Vagina (tissue), 2 donors: ENCODE results near the gene DNAH8. TPM values are rescaled to one million over a fixed set of nuclear protein-coding genes. Genes with fewer than 3 reads are reported as not detected.

Experiments used
- DNase-seq, 2 donors: peaks; one replicate each; pipeline ENCODE4 v3.0.0-alpha.2; 2017; ENCODE audit errors: extremely low spot score in 2 of 2
- H3K27ac ChIP-seq: fragments of 200-600 bp; sonication (generic); one replicate; pipeline ENCODE4 v1.5.1; 2019
- H3K27me3 ChIP-seq: fragments of 200-600 bp; sonication (generic); one replicate; pipeline ENCODE4 v1.5.1; 2019
- H3K36me3 ChIP-seq, 2 donors: fragments of 200-600 bp; sonication (generic); one replicate each; pipeline ENCODE4 v1.5.1; 2017 to 2019
- H3K4me1 ChIP-seq: fragments of 200-600 bp; sonication (generic); one replicate; pipeline ENCODE4 v1.5.1; 2019
- H3K4me3 ChIP-seq, 2 donors: fragments of 200-600 bp; sonication (generic); 1 replicate in 1 of 2; 2 replicates in 1 of 2; pipeline ENCODE4 v1.5.1; 2016 to 2019
- H3K9me3 ChIP-seq: fragments of 200-600 bp; sonication (generic); one replicate; pipeline ENCODE4 v1.5.1; 2019
- CTCF ChIP-seq, 3 experiments: fragments of 450-650 bp in 2 of 3; fragments of 200-600 bp in 1 of 3; sonication (generic) in 1 of 3; IDR thresholded peaks; one replicate each; pipeline ENCODE4 v1.5.1; 2017 to 2019; ENCODE audit warnings: antibody characterized with exemption in 3 of 3, mild to moderate bottlenecking in 2 of 3, moderate library complexity in 2 of 3
- POLR2A ChIP-seq, 2 donors: fragments of 450-650 bp; IDR thresholded peaks; one replicate each; pipeline ENCODE4 v1.6.1; 2017; ENCODE audit warnings: antibody characterized with exemption in 2 of 2, mild to moderate bottlenecking in 2 of 2, moderate library complexity in 2 of 2
- POLR2AphosphoS5 ChIP-seq, 2 donors: sonication (generic); formaldehyde crosslinking; IDR thresholded peaks; one replicate each; pipeline ENCODE4 v1.9.0; 2017; ENCODE audit warnings: antibody characterized with exemption in 2 of 2, mild to moderate bottlenecking in 2 of 2, low read depth in 1 of 2; ENCODE audit not compliant: insufficient read depth in 1 of 2
- intact Hi-C: fragments of 100-400 bp; cut with DNase I; formaldehyde crosslinking; loops from one replicate; pipeline ENCODE4 v1.15.1; 2023
- total RNA-seq: library from RNA; depleted of rRNA; stranded (reverse); fragments of >200 nt; gene quantifications from one replicate; pipeline ENCODE4 v1.2.3, GENCODE V29; 2016

DNAH8 gene
- total RNA-seq, 1 donor from 2014 or later: not detected

DNA sequence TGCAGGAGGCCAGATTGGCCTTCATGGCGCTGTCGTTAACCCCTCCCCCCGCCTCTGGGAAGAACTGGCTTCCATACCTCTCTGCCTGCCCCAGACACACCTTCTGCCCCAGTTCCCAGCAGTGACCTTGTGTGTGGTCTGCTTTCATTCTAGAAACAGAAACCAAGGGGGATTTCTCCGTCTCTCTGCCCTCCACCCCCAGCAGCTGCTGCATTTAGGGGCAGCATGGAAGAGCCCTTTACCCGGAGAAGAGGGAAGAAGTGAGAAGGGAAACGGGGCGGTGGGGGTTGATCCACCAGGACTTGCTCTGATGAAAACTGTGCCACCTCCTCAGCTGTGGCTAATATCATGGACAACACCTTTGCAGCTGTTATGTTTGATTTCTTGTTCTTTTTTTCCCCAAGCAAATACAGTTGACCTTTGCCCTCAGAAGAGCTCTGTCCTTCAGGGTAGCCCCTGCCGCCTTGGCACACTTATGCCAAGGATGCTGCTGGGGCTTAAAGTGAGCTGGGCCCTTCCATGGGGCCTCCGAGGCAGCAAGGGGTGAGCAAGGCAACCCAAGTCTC, 339.5 kb downstream of the DNAH8 start:
- DNase-seq: no peak
- Histone ChIP-seq H3K27ac (no peak overlapping the region), H3K9me3 (no peaks in the 10 kb centered on the region), H3K4me3 (no peak overlapping the region), H3K27me3 (no peaks in the 10 kb centered on the region), H3K4me1 (no peaks in the 10 kb centered on the region), H3K36me3 (no peaks in the 10 kb centered on the region)
- intact Hi-C loops: no loop called here
- TF ChIP-seq CTCF (IDR thresholded peaks at IDR 0.05): no peak
- no peak for TF ChIP-seq POLR2AphosphoS5 (IDR thresholded peaks at IDR 0.05; ENCODE audit: insufficient read depth in 1 of 2, low read depth in 1 of 2)
- no peak for TF ChIP-seq POLR2A (IDR thresholded peaks at IDR 0.05)

DNA sequence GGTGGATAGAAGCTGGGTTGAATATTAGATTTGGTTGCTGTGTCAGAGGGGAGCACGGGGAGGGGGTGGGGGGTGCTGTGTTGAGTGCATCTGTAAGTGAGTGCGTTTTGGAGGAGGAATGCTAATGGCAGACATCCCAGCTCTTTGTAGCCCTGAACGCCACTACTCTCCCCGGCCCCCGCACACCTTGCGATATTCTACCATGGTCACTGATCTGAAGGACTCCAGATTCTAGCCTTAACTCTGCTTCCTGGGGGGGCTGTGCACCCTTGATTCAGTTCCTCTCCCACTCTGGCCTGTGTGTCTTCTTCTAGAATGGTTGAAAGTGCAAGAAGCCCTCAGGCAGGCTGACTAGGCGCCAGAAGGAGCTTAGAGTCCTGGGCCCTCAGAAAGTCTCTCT, 340.6 kb downstream of the DNAH8 start:
- TF ChIP-seq CTCF (IDR thresholded peaks at IDR 0.05) (no peak), POLR2A (IDR thresholded peaks at IDR 0.05) (no peak), POLR2AphosphoS5 (IDR thresholded peaks at IDR 0.05; ENCODE audit: insufficient read depth in 1 of 2, low read depth in 1 of 2) (no peak)
- DNase-seq: no peak
- no peaks in the 10 kb centered on the region for H3K27me3 ChIP-seq
- H3K4me1 ChIP-seq: no peaks in the 10 kb centered on the region
- intact Hi-C loops: no loop called here
- H3K27ac ChIP-seq: no peak overlapping the region
- H3K9me3 ChIP-seq: no peaks in the 10 kb centered on the region
- H3K4me3 ChIP-seq: no peak overlapping the region
- no peaks in the 10 kb centered on the region for H3K36me3 ChIP-seq

DNA sequence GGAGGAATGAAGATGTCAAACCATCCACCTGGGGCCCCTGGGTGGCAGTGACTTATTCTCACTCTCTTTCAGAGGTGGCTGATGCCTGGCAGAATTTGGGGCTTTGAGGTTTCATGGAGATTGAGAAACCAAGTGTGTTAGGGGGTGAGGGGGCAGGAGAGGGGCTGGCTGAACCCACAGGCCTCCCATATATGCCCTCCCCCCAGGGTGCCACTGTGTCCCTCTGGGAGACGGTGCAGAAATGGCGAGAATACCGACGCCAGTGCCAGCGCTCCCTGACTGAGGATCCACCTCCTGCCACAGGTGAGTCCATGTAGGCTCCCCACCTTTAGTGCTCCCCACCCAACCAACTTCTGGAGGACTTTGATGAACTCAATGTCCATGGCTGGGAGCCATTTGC, 341.1 kb downstream of the DNAH8 start:
- Histone ChIP-seq H3K27me3 (no peaks in the 10 kb centered on the region), H3K36me3 (no peaks in the 10 kb centered on the region), H3K4me1 (no peaks in the 10 kb centered on the region), H3K4me3 (no peak overlapping the region), H3K27ac (no peak overlapping the region), H3K9me3 (no peaks in the 10 kb centered on the region)
- no peak for DNase-seq
- TF ChIP-seq CTCF (IDR thresholded peaks at IDR 0.05) (no peak), POLR2AphosphoS5 (IDR thresholded peaks at IDR 0.05; ENCODE audit: insufficient read depth in 1 of 2, low read depth in 1 of 2) (no peak), POLR2A (IDR thresholded peaks at IDR 0.05) (no peak)
- intact Hi-C loops: no loop called here

GRCh38 chr6:39056681-39057080, 341.6 kb downstream of the DNAH8 start:
- no peak for DNase-seq
- TF ChIP-seq POLR2A (IDR thresholded peaks at IDR 0.05) (no peak), POLR2AphosphoS5 (IDR thresholded peaks at IDR 0.05; ENCODE audit: insufficient read depth in 1 of 2, low read depth in 1 of 2) (no peak), CTCF (IDR thresholded peaks at IDR 0.05) (no peak)
- Histone ChIP-seq H3K9me3 (no peaks in the 10 kb centered on the region), H3K27ac (no peak overlapping the region), H3K4me1 (no peaks in the 10 kb centered on the region), H3K36me3 (no peaks in the 10 kb centered on the region), H3K4me3 (no peak overlapping the region), H3K27me3 (no peaks in the 10 kb centered on the region)
- intact Hi-C loops: no loop called here

DNA sequence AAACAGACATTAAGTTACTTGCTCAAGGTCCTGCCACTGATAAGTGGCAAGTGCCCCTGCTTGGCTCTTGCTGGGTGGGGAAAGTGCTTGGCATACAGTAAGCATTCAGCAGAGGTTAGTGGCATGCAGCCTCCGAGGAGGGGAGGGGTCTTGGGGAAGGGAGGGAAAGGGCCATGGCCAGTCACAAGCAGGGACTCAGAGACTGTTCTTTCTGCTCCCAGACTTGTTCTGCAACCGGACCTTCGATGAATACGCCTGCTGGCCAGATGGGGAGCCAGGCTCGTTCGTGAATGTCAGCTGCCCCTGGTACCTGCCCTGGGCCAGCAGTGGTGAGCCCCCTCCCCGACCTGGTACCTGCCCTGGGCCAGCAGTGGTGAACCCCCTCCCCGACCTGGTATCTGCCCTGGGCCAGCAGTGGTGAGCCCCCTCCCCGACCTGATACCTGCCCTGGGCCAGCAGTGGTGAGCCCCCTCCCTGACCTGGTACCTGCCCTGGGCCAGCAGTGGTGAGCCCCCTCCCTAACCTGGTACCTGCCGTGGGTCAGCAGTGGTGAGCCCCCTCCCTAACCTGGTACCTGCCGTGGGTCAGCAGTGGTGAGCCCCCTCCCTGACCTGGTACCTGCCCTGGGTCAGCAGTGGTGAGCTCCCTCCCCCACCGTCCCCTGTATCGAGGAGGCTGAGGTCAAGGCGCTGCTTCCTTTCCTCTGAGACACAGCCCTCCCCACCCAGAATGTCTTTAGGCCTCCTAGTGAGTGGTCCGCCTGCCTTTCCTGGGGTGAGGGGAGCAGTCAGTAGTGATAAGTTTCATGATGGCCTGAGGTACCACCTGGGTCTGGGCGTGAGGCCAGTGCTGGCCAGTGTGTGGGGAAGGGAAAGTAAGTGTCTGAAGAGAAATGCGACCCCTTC, 342.4 kb downstream of the DNAH8 start:
- Histone ChIP-seq H3K27ac (no peak overlapping the region), H3K27me3 (no peaks in the 10 kb centered on the region), H3K9me3 (no peaks in the 10 kb centered on the region), H3K36me3 (no peaks in the 10 kb centered on the region), H3K4me1 (no peaks in the 10 kb centered on the region), H3K4me3 (no peak overlapping the region)
- intact Hi-C loops: no loop called here
- no peak for TF ChIP-seq POLR2A (IDR thresholded peaks at IDR 0.05)
- TF ChIP-seq CTCF (IDR thresholded peaks at IDR 0.05): no peak
- TF ChIP-seq POLR2AphosphoS5 (IDR thresholded peaks at IDR 0.05; ENCODE audit: insufficient read depth in 1 of 2, low read depth in 1 of 2): no peak
- no peak for DNase-seq
